HepG2 (cell line): ENCODE data around the gene ATP6V0E1. TPM values are rescaled to one million over a fixed set of nuclear protein-coding genes. Genes with fewer than 3 reads are reported as not detected.

Experiments used
- JUN ChIP-seq: sonication (generic); formaldehyde crosslinking; IDR thresholded peaks from 2 replicates; pipeline ENCODE4 v1.4.0; 2020; ENCODE audit warnings: mild to moderate bottlenecking, missing genetic modification reagents
- NFRKB ChIP-seq: fragments of 450-650 bp; IDR thresholded peaks from 2 replicates; pipeline ENCODE4 v1.6.1; 2017
- PAWR ChIP-seq: sonication (generic); formaldehyde crosslinking; IDR thresholded peaks from 2 replicates; pipeline ENCODE4 v1.4.0; 2020; ENCODE audit warnings: missing genetic modification reagents, mild to moderate bottlenecking, borderline replicate concordance
- TFDP1 ChIP-seq: IDR thresholded peaks from 2 replicates; pipeline ENCODE4 v1.6.1; 2016; ENCODE audit warnings: missing compliant biosample characterization, missing genetic modification reagents, borderline replicate concordance
- ZBTB26 ChIP-seq: IDR thresholded peaks from 2 replicates; pipeline ENCODE4 v1.6.1; 2016; ENCODE audit warnings: missing compliant biosample characterization, missing genetic modification reagents, borderline replicate concordance
- ZKSCAN1 ChIP-seq: fragments of 150-350 bp; IDR thresholded peaks from 2 replicates; pipeline ENCODE4 v1.6.1; 2014; ENCODE audit warnings: low read length
- ZNF646 ChIP-seq: sonication (generic); formaldehyde crosslinking; IDR thresholded peaks from 2 replicates; pipeline ENCODE4 v1.9.0; 2021; ENCODE audit warnings: mild to moderate bottlenecking, missing genetic modification reagents
- polyA plus RNA-seq, 8 experiments: library from polyadenylated mRNA; depleted of rRNA in 3 of 8; stranded (reverse) in 7 of 8; unstranded in 1 of 8; fragments of >200 nt; fragmentation: Illumina TruSeq in 4 of 8; extraction: Trizol in 4 of 8; gene quantifications; 2 replicates each; pipeline versions ENCODE4 v1.2.1 to v1.2.3, GENCODE V29; 2011 to 2016; ENCODE audit warnings: low read depth in 4 of 8, missing spikeins in 1 of 8, mixed read lengths in 1 of 8; ENCODE audit not compliant: insufficient read depth in 1 of 8
- total RNA-seq, 5 experiments: library from RNA; depleted of rRNA; stranded (reverse); fragments of >200 nt; fragmentation: Illumina TruSeq; extraction: Trizol; gene quantifications; 2 replicates each; pipeline ENCODE4 v1.2.3, GENCODE V29; 2016; ENCODE audit warnings: low read depth in 1 of 5

ATP6V0E1 gene
- total and polyA plus RNA-seq, 2 of the 13 experiments (the other 11 are each of a cell fraction or from before 2014, with no cell fraction given) = 143 to 215 TPM

- TF ChIP-seq ZNF646 (CRISPR knock-in tag) (no peak), TFDP1 (CRISPR knock-in tag) (no peak), JUN (CRISPR knock-in tag) (no peak), NFRKB (no peak), ZKSCAN1 (no peak), ZBTB26 (no peak), PAWR (CRISPR knock-in tag) (no peak)
These were observed 64.2 kb downstream of the ATP6V0E1 start (continued) for GRCh38 chr5:173047838-173048105.
